GM12874 (cell line): Measurements from ENCODE around the gene CECR2.

ENCODE experiments used
- TF ChIP-seq, protein P1 (sequence below): IDR thresholded peaks from 2 replicates; pipeline ENCODE4 v1.5.1; 2011; ENCODE audit warnings: low read depth, mild to moderate bottlenecking, control low read depth, low read length, moderate library complexity; ENCODE audit not compliant: insufficient read depth

The CECR2 gene

GRCh38 chr22:17369439-17370025 is at the start of gene CECR2:
Gene CECR2, plus strand, starts transcription at chr22:17369460. Its CDS starts 324 bp downstream, at chr22:17369784.
- TF ChIP-seq, protein P1, sequence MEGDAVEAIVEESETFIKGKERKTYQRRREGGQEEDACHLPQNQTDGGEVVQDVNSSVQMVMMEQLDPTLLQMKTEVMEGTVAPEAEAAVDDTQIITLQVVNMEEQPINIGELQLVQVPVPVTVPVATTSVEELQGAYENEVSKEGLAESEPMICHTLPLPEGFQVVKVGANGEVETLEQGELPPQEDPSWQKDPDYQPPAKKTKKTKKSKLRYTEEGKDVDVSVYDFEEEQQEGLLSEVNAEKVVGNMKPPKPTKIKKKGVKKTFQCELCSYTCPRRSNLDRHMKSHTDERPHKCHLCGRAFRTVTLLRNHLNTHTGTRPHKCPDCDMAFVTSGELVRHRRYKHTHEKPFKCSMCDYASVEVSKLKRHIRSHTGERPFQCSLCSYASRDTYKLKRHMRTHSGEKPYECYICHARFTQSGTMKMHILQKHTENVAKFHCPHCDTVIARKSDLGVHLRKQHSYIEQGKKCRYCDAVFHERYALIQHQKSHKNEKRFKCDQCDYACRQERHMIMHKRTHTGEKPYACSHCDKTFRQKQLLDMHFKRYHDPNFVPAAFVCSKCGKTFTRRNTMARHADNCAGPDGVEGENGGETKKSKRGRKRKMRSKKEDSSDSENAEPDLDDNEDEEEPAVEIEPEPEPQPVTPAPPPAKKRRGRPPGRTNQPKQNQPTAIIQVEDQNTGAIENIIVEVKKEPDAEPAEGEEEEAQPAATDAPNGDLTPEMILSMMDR = no peak

- TF ChIP-seq, protein P1 = no peak
Measured at GRCh38 chr22:17319546-17319945, 49.7 kb upstream of the CECR2 start.

DNA sequence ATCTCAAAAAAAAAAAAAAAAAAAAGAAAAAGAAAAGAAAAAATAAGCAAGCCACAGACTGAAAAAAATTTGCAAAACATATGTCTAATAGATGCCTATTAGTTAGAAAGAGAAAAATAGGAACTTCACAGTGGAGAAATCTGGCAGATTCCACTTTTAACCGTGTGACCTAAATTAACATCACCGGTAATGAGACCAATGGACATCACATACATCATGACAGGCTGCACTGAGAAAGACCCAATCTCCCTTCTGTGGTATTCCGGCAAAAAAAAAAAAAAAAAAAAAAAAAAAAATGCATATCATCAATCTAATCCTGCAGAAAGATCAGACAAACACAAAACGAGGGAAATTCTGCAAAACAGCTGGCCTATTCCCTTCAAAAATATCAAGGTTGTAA is 46.7 kb upstream of the CECR2 start:
- TF ChIP-seq, protein P1 = no peak

DNA sequence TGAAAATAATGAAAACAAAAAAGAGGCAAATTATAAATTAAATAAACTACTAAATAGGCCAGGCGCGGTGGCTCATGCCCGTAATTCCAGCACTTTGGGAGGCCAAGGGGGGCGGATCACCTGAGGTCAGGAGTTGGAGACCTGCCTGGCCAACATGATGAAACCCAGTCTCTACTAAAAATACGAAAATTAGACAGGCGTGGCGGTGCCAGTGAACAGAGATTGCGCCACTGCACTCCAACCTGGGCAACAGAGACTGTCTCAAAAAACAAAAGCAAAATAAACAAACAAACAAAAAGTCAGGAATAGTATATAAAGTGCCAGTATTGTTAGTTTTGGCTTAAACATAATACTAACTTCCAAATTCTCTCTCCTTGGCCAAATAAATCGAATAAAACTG is 37.6 kb upstream of the CECR2 start:
- TF ChIP-seq, protein P1 = no peak

GRCh38 chr22:17332109-17332800 is 37.0 kb upstream of the CECR2 start:
- TF ChIP-seq, protein P1 = no peak

DNA sequence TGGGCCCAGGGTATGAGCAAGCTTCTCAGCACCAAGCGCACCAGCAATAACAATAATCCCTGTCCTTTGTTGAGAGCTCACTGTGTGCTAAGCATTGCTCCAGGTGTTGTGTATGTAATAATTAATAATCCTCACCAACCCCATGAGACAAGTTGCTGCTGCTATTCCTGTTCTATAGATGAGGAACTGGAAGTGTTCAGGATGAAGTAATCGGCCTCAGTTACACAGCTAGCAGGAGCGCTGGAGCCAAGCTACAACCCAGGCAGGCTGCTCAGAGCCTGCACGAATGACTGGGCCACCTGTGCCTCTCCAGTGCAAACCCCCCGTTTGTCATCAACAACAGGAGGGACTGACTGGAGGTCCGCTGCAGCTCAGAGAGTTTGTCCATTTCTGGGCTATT is 35.2 kb upstream of the CECR2 start:
- TF ChIP-seq, protein P1 = no peak

DNA sequence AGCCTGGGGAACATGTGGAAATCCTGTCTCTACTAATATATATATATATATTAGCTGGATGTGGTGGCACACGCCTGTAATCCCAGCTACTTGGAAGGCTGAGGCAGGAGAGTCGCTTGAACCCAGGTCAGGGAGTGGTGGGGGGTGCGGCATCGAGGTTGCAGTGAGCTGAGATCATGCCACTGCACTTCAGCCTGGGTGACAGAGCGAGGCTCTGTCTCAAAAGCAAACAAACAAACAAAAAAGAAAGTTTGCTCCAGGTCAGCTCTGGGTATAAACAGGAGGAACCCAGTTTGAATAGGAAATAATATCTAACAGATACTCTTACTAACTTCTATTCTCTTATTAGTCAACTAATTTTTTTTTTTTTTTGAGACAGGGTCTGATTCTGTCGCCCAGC is 34.3 kb upstream of the CECR2 start:
- TF ChIP-seq, protein P1 = no peak
